Stomach (tissue), 4 donors: ENCODE measurements around the gene FAM83F.

ENCODE experiments used
- EP300 ChIP-seq: sonication (generic); formaldehyde crosslinking; IDR thresholded peaks from one replicate; pipeline ENCODE4 v1.6.1; 2017; ENCODE audit warnings: antibody characterized with exemption
- POLR2AphosphoS5 ChIP-seq, 3 donors: sonication (generic); formaldehyde crosslinking; IDR thresholded peaks; one replicate each; pipeline ENCODE4 v1.6.1; 2016; ENCODE audit warnings: antibody characterized with exemption in 3 of 3
- TF ChIP-seq, protein P1 (sequence below), 7 experiments: fragments of 450-650 bp in 4 of 7; fragments of 200-600 bp in 3 of 7; sonication (generic) in 3 of 7; IDR thresholded peaks; one replicate each; pipeline ENCODE4 v1.5.1; 2016 to 2019; ENCODE audit warnings: antibody characterized with exemption in 7 of 7, control low read depth in 2 of 7, mild to moderate bottlenecking in 1 of 7

DNA sequence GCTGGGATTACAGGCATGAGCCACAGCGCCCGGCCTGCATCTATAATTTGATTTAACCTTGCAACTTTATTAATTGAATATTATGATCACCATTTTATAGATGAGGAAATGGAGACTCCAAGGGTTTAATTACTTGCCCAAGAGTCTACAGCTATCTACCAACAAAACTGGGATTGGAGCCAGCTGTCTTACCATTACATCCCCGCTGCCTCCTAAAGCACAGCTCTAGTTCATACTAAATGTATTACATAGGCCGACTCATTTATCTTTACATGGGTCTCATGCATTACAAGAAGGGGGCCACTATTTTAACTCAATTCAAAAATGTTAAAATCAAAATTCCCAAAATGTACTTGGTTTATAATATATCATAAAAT is 48.6 kb upstream of the FAM83F start:
- no peak for TF ChIP-seq EP300
- TF ChIP-seq, protein P1, sequence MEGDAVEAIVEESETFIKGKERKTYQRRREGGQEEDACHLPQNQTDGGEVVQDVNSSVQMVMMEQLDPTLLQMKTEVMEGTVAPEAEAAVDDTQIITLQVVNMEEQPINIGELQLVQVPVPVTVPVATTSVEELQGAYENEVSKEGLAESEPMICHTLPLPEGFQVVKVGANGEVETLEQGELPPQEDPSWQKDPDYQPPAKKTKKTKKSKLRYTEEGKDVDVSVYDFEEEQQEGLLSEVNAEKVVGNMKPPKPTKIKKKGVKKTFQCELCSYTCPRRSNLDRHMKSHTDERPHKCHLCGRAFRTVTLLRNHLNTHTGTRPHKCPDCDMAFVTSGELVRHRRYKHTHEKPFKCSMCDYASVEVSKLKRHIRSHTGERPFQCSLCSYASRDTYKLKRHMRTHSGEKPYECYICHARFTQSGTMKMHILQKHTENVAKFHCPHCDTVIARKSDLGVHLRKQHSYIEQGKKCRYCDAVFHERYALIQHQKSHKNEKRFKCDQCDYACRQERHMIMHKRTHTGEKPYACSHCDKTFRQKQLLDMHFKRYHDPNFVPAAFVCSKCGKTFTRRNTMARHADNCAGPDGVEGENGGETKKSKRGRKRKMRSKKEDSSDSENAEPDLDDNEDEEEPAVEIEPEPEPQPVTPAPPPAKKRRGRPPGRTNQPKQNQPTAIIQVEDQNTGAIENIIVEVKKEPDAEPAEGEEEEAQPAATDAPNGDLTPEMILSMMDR (IDR thresholded peaks at IDR 0.05): no peak
- TF ChIP-seq POLR2AphosphoS5 (IDR thresholded peaks at IDR 0.05): no peak
